HG02870 (cell line): Measurements from ENCODE around the gene TEX52.
"Not testable (repeated sequence)": the region's sequence is repeated elsewhere in the genome, so short reads cannot be mapped to it uniquely, and the experiment has no call there.

ENCODE experiments used
- ATAC-seq: cut with Tn5 transposase; IDR thresholded peaks from one replicate; pipeline ENCODE4 v1.9.1; 2021; ENCODE audit warnings: mild to moderate bottlenecking, moderate library complexity; ENCODE audit not compliant: unreplicated experiment

TEX52 gene

DNA sequence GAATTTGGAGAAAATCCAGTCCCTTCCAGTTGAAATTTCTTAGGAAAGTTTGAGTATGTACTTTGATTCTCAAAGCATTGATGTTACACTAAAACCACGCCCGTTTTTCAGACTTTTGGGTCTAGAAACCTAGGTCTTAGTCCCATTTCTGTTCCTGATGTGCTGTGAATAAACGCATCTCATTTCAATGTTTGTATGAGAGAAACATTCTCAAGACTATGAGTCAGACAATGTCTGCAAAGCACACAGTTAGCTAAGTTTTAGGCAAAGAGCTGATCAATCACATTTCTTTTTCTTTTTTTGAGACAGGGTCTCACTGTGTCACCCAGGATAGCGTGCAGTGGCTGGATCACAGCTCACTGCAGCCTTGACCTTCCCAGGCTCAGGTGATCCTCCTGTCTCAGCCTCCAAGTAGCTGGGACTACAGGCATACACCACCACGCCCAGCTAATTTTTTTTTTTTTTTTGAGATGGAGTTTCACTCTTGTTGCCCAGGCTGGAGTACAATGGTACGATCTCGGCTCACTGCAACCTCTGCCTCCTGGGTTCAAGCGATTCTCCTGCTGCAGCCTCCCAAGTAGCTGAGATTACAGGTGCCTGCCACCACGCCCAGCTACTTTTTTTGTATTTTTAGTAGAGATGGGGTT, 12.3 kb upstream of the TEX52 start:
- ATAC-seq: not testable (repeated sequence)

DNA sequence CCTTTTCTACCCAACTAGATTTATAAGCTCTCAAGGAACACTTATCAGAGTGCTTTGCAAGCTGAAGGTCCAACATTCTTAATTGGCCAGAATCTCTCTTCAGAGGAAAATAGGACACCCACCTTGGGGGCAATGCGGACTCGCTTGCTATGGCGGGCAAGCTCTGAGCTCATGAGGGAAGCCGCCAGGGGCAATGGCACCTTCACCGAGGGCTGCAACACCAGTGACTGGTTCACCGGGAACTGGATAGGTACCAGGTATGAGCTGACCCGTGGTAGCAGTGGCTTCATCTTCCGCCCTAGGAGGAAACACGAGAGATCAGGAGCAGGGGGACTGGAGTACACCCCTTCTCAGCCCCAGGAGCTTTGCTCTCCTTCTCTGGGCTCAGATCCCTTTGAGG, 7.4 kb upstream of the TEX52 start:
- ATAC-seq: no peak

DNA sequence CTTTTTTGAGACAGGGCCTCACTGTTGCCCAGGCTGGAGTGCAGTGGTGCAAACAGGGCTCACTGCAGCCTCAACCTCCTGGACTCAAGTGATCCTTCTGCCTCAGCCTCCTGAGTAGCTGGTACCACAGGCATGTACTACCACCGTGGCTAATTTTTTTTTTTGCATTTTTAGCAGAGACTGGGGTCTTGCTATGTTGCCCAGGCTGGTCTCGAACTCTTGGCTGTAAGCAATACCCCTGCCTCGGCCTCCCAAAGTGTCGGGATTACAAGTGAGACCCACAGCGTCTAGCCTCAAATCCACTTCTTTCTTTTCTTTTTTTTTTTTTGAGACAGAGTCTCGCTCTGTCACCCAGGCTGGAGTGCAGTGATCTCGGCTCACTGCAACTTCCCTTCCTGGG, 6.6 kb upstream of the TEX52 start:
- not testable (repeated sequence) for ATAC-seq

DNA sequence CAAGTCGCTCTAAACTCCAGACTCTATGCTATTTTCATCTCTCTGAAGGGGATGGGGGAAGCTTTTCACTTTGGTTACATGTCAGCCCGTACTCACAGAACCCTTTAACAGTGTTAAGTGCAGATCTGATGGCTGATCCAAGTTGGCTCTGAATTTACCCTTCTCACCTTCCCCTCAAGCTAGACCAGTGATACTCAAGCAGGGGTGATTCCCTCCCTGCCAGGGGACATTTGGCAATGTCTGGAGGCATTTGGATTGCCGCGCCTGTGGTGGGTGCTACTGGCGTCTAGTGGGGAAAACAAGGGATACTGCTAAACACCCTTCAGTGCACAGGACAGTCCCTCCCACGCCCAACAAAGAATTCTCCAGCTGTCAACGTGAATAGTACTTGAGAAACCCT, 6.0 kb upstream of the TEX52 start:
- ATAC-seq: no peak

DNA sequence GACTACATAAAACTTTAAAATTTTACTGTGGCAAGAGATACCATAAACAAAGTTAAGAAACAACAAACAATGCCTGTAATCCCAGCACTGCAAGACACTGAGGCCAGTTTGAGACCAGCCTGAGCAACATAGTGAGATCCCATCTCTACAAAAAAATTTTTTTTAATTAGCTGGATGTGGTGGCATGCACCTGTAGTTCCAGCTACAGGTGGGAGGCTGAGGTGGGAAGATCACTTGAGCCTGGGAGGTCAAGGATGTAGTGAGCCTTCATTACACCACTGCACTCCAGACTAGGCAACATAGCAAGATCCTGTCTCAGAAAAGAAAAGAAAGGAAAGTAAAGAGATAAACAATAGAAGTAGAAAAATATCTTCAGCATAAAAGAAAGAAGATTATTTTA, 3.3 kb upstream of the TEX52 start:
- no peak for ATAC-seq

DNA sequence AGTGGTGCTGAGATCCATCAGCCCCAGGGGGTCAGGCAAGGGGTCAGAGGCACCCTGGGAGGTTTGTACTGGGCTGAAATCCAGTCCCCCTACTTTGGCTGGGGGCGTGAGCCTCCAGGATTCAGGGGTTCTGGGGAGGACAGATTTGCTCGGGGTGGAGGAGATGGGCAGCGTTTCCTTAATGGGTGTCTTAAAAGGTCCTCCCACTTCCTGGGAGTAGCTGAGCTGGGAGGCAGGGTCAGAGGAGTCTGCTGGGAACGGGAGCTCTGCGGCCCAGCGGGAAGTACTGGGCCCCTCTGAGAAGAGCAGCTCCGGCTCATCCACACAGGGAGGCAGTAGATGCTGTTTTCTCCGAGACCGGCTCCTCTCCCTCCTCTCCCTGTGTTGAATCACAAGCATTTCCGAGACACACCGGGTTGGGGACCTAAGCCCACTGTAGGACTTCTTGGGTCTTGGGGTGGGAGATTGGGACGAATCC, 2.1 kb upstream of the TEX52 start:
- no peak for ATAC-seq

DNA sequence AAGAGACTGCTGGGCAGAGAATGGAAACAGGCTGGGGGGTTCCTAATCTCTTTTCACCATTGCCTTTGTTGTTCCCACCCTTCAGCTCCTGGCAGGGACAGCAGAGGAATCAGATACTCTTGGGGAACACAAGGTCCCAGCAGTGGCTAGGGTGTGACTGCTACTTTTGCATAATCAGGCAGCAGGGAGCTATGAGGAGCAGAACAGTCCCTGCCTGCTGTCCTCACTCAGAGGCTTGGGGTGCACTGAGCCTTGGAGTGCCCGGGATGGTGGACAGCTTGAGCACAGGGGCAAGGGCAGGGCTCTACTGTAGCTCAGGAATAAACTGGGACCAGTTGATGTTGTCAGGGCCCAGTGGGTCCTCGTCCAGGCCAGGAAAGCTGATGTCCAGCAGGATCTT, 1.5 kb upstream of the TEX52 start:
- ATAC-seq: no peak

DNA sequence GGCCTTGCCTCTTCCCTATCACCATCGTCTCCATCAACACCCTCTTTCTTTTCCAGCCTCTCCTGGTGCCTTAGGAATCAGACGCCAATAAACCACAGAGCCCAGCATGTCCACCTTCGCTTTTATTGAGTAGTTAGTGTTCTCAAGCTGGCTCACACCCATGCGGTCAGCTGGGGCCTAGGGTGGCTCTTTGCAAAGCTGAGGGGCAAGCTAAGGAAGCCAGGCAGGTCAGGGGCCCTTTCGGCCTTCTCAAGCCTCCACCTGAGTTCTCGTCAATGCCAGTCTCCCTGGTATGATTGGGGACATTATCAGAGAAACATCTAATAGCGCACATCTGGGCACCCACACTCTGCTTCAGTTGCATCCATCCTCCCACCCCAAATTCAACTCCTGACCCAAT, 737 bp upstream of the TEX52 start:
- no peak for ATAC-seq

DNA sequence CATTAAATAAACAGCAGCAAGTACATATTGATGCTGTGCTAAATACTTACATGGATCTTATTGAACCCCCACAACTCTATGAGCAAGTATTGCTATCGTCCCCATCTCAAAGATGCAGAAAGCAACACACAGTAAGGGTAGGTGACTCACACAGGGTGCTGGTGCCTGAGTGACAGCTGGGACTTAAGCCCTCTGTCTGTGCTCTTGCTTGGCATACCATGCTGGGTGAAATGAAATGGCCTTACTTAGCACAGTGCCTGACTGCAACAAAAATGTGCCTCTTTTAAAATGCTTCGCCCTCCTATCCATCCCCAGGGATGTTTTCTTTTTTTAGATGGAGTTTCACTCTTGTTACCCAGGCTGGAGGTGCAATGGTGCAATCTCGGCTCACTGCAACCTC, 788 bp downstream of the TEX52 start:
- no peak for ATAC-seq

DNA sequence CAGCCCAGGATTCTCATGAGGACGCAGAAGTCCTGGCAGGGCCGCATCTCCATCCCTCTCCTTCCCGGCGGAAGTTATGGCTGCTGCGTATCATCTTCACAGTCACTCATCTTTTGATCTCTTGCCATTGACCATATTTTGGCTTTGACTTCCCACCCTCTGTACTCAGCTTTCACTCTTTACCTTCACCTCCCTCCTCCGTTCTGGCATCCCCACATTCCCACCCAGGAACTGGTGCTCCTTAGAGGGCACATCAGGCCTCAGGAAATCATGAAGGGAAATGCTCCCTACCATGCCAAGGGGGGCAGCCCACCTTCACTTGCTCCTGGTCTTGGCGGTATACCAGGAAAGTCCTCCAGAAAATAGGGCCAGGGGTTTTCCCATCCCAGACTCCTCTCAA, 1.3 kb downstream of the TEX52 start:
- ATAC-seq: no peak

DNA sequence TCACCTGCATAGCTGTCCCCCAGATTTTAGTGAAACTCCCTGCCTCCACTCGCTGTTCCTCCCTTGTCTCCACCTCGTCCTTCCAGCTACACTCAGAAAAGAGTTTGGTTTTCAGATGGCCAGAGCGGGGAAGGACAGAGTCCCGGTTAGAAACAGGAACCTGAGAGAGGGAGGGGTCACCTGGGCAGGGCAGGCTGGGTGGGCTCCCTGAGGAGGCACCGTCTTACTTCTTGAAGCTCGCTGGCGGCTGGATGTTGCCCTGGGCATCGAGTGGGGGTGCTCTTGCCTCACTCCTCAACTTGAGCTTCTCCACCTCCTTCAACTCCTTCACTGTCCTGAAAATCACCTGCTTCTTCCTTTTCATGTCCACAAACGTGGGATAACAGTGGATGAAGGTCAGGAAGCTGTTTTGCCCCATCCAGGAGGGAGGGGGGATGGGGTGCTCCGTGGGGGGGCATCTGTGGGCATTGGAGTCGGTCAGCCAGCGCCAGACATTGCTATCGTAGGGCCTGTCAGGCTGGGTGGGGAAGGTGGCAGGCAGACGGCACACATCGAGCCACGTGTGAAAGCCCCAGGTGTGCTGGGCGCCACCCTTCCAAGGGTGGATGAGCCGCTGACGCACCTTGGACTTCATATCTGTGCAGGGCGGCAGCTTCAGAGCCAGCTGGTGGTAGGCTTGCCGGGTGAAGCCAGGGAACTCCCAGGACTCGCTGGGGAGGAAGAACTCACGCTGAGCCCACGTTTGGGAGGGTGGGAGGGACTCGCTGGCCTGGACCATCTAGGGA, 2.0 kb downstream of the TEX52 start:
- no peak for ATAC-seq

DNA sequence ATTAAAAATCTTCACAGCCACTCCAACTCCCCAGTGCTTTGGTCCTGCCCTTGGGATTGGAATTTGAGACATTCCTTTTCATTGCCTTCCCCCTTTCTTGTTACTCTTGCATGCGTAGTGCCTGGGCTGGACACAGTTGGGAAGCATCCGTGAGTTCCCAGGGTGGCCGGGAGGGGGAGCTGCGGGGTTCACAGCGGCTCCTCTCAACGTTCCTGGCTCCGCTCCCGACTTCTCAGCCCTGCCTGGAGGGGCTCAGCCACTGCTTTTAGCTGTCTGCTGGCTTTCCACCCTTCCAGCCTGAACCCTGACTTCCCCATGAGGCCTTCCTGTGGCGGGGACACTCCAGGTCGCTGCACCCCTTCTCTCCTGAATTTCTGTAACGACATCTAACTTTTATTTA, 3.2 kb downstream of the TEX52 start:
- no peak for ATAC-seq

DNA sequence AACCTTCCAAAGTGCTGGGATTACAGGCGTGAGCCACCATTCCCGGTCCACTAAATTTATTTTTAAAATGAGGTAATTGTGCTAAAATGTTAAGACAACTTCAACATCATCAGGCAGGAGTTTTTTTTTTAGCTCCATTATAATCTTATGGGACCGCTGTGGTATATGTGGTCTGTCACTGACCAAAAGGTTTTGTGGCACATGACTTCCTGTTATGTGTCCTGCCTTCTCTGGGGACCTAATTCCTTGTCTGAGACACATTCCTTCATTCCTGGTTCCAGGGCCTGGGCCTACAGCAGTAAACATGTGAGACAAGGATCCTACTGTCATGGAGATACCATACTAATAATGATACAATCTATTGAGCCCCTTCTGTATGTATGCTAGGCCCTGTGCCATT, 4.9 kb downstream of the TEX52 start:
- ATAC-seq: no peak

DNA sequence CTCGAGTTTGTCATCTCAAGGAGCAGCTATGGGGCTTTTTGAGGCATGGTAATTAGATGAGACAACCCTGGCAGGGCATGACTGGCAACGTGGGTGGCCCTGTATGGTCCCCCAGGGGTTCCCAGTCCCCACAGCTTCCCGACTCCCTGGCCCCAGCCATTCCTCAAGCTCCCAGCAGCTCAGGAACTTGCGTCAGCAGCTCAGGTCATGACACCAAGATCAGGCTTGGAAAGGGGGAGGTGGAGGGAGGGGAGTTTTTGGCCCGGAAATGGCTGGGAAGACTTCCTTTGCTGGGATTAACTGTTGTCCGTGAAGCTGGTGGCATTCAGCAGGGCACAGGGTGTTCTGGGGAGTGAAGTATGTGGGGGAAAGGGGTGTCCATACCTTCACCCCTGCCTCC, 11.6 kb downstream of the TEX52 start:
- no peak for ATAC-seq

DNA sequence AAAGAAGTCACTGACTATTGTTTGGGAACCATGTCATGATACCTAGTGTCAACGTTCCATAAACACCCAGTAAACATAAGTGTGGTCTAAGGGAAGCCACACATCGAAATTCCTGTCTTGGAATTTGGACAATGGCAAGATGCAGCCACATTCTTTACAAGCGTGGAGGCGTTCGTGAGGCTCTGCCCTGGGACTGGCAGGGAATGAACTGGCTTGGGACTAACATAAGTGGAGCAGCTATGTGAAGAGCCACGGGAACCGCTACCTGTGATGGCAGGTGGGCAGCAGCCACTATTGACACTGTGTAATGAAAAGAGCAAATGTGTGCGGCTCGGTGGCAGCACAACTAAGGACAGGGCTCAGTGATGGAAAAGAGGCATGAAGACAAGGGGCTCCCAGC, 12.1 kb downstream of the TEX52 start:
- ATAC-seq: no peak

DNA sequence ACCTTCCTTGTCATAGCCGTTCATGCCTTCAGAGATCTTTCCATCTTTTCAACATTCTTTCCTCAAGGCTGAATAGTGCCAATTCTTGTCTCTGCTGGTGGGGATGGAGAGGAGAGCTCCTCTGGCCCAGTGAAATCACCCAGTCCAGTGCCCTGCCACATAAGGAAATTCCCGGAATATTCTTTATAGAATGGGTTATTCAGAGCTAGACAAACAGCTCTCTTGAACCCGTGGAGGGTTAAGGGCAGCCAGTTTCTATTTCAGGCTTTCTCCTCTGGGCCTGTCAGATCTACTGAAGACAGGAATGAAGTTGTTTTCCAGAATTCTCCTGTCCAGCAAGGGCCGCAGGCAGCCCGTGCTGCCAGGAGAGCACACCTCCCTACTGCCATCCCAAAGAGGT, 13.9 kb downstream of the TEX52 start:
- no peak for ATAC-seq

DNA sequence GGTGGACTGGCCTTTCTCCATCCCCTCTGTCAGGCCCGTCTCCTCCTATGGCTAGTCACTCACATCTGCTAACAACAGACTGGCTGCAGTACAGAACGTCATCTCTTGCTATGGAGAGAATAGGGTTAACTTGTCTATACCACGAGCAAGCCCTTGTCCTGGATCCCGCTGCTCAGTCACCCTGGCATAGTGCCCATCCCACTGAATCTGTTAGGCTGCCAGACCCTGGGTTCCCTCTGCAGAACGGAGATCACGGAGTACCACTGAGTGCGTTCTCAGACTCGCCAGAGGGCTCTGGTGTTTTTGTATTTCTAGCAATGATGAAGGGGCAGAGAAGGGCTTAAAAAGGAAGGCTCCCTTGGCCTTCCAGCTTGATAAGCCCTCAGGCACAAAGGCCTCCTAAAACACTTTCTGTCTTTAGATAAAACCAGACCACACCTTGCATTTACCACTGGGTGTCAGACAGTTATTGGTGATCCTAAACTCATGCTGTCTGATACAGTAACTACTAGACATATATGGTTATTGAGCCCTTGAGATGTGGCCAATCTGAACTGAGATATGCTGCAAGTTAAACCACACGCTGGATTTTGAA, 15.7 kb downstream of the TEX52 start:
- ATAC-seq: no peak

DNA sequence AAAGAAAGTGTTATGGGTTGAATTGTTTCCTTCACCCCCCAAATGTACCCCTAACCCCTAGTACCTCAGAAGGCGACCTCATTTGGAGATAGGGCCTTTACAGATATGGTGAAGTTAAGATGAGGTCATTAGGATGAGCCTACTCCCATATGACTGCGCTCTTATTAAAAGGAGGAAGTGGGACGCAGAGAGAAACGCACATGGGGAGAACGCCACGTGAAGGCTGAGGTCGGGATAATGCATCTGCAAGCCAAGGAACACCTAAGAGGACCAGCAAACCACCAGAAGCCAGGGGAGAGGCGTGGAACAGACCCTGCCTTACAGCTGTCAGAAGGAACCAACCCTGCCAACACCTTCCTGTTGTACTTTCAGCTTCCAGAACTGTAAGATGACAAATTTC, 20.3 kb downstream of the TEX52 start:
- no peak for ATAC-seq

DNA sequence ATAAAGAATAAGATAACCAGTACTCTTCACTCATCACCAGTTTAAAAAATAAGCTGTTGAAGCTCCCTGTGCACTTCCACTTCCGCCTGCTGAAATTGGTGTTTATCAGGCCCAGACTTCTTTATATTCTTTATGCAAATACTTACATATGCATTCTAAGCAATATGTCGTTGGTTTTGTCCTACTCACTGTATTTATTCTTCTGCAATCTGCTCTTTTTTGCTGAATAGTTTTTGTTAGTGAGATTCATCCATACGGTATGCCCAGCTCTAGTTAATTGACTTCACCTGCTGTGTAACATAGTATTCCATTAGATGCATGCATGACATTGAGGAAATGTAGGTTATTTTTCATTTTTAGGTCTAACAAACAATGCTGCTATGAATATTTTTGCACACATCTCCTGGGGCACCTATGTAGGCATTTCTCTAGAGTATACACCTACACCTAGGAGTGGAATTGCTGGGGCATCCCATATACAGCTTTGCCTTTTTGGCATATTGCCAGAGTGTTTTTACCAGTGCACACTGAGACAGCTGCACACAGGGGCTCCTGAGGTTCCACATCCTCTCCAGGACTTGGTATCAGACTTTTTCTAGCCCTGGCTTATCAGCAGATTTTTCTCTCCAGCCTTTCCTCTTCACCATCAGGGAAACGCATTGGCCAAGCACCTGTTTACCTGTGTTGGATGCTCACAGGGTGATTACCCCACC, 21.0 kb downstream of the TEX52 start:
- no peak for ATAC-seq

DNA sequence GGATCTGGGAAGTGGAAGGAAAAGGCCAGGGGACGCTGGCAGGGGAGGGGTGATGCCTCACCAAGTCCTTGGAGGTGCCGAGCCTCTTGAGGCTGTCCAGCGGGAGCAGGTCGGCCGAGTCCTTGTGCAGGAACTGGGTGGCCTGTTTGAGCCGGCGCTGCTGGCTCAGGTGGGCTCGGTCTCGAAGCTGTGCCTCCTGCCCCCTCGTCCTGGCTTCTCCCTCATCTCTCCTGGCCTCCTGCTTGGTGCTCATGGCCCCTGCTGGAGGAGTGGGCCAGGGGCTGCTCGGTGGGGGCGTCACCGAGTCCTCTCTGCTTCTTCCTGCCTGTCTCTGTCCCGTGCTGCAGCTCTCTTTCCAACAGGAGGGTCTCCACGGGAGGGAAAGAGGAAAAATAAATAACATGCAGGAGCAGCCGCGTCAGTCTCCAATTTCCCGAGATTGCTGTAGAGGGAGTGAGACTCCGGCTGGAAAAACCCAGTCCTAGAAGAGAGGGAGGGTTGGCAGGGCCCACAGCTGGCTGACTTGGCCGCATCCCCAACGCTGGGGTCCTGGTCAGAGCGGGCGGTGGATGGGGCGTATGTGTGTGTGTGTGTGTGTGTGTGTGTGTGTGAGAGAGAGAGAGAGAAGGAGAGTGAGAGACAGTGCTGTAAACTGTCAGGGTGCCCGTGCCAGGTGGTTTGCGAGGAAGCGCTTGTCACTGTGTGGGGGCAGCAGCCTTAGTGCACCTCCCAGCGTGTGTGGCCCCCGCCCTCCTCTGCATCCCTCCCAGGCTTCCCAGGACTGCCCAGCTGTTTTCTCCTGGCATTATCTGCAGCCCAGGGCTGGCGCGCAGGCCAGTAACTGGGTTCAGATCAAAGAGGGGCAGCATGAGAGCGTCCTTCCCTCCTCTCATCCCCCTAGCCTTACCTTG, 22.0 kb downstream of the TEX52 start, which contains the start of gene NRIP2:
Gene NRIP2, minus strand, starts transcription at position 455 of the 911 bp plus-strand sequence. Its CDS starts 52 bp downstream, at position 403.
- ATAC-seq: no peak
